Measurements from ENCODE around the gene MAJIN. TPM values are rescaled to one million over a fixed set of nuclear protein-coding genes. Genes with fewer than 3 reads are reported as not detected.

The MAJIN gene
- total RNA-seq, 1 donor from 2014 or later, result not detected

DNA sequence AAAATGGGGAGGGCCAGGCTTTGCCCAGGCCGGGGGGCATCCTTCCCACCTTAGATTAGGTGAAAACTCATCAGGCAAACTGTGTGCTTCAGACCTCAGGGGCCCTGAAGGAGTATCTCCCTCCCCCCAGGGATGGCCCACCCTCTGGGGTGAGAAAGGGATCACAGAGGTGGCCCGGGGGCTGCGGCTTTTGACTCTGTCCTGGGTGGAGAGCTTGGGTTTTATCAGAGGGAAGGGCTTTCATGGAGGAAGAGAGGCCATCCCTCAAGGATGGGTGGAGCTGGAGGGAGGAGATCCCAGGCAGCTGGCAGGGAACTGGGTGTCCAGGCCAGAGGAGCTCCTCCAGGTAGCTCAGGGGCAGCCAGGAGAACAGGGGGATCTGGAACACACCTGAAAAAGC, 50.5 kb downstream of the MAJIN start:
- H3K4me3 Mint-ChIP-seq (ENCODE audit: unreplicated experiment), result no peak overlapping the region

GRCh38 chr11:64920124-64920523, 51.8 kb downstream of the MAJIN start:
- TF ChIP-seq, protein P1, sequence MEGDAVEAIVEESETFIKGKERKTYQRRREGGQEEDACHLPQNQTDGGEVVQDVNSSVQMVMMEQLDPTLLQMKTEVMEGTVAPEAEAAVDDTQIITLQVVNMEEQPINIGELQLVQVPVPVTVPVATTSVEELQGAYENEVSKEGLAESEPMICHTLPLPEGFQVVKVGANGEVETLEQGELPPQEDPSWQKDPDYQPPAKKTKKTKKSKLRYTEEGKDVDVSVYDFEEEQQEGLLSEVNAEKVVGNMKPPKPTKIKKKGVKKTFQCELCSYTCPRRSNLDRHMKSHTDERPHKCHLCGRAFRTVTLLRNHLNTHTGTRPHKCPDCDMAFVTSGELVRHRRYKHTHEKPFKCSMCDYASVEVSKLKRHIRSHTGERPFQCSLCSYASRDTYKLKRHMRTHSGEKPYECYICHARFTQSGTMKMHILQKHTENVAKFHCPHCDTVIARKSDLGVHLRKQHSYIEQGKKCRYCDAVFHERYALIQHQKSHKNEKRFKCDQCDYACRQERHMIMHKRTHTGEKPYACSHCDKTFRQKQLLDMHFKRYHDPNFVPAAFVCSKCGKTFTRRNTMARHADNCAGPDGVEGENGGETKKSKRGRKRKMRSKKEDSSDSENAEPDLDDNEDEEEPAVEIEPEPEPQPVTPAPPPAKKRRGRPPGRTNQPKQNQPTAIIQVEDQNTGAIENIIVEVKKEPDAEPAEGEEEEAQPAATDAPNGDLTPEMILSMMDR (IDR thresholded peaks at IDR 0.05), result no peak
- no peaks in the 10 kb centered on the region for H3K36me3 Mint-ChIP-seq (ENCODE audit: low read depth)
- H3K27me3 Mint-ChIP-seq (ENCODE audit: low read depth), result no peaks in the 10 kb centered on the region
- H3K27ac Mint-ChIP-seq (ENCODE audit: unreplicated experiment), result no peak overlapping the region
- no peaks in the 10 kb centered on the region for H3K9me3 Mint-ChIP-seq (ENCODE audit: low read depth)
- H3K4me3 Mint-ChIP-seq (ENCODE audit: unreplicated experiment), result no peak overlapping the region
- no peak for DNase-seq (ENCODE audit: low spot score)
- H3K4me1 Mint-ChIP-seq (ENCODE audit: low read depth), result peaks cover 32% of the 10 kb centered on the region

More for the DNA sequence above, 50.5 kb downstream of the MAJIN start:
- H3K36me3 Mint-ChIP-seq (ENCODE audit: low read depth), result no peaks in the 10 kb centered on the region
- DNase-seq (ENCODE audit: low spot score), result no peak
- no peaks in the 10 kb centered on the region for H3K27me3 Mint-ChIP-seq (ENCODE audit: low read depth)
- peaks cover 37% of the 10 kb centered on the region for H3K4me1 Mint-ChIP-seq (ENCODE audit: low read depth)
- no peaks in the 10 kb centered on the region for H3K9me3 Mint-ChIP-seq (ENCODE audit: low read depth)
- H3K27ac Mint-ChIP-seq (ENCODE audit: unreplicated experiment), result no peak overlapping the region
- TF ChIP-seq, protein P1 (IDR thresholded peaks at IDR 0.05), result no peak

GRCh38 chr11:64919627-64920026, 52.3 kb downstream of the MAJIN start:
- no peak overlapping the region for H3K27ac Mint-ChIP-seq (ENCODE audit: unreplicated experiment)
- TF ChIP-seq, protein P1 (IDR thresholded peaks at IDR 0.05), result no peak
- H3K9me3 Mint-ChIP-seq (ENCODE audit: low read depth), result no peaks in the 10 kb centered on the region
- no peak for DNase-seq (ENCODE audit: low spot score)
- H3K27me3 Mint-ChIP-seq (ENCODE audit: low read depth), result no peaks in the 10 kb centered on the region
- H3K36me3 Mint-ChIP-seq (ENCODE audit: low read depth), result no peaks in the 10 kb centered on the region
- H3K4me1 Mint-ChIP-seq (ENCODE audit: low read depth), result peaks cover 29% of the 10 kb centered on the region
- H3K4me3 Mint-ChIP-seq (ENCODE audit: unreplicated experiment), result no peak overlapping the region

- no peaks in the 10 kb centered on the region for H3K27me3 Mint-ChIP-seq (ENCODE audit: low read depth)
Measured at GRCh38 chr11:64918017-64918416, 53.9 kb downstream of the MAJIN start.

GRCh38 chr11:64917663-64917995, 54.3 kb downstream of the MAJIN start:
- TF ChIP-seq, protein P1 (IDR thresholded peaks at IDR 0.05), result no peak
- Mint-ChIP-seq H3K27me3 (ENCODE audit: low read depth) (no peaks in the 10 kb centered on the region), H3K9me3 (ENCODE audit: low read depth) (no peaks in the 10 kb centered on the region), H3K36me3 (ENCODE audit: low read depth) (peaks cover 2% of the 10 kb centered on the region), H3K4me1 (ENCODE audit: low read depth) (peaks cover 21% of the 10 kb centered on the region), H3K27ac (ENCODE audit: unreplicated experiment) (peak overlapping the region; percentile 95), H3K4me3 (ENCODE audit: unreplicated experiment) (peak overlapping the region; percentile 87)
- no peak for DNase-seq (ENCODE audit: low spot score)

More at GRCh38 chr11:64918017-64918416, 53.9 kb downstream of the MAJIN start:
- no peaks in the 10 kb centered on the region for H3K9me3 Mint-ChIP-seq (ENCODE audit: low read depth)
- H3K36me3 Mint-ChIP-seq (ENCODE audit: low read depth), result peaks cover 2% of the 10 kb centered on the region
- H3K27ac Mint-ChIP-seq (ENCODE audit: unreplicated experiment), result peak overlapping the region; percentile 95
- peak overlapping the region; percentile 87 for H3K4me3 Mint-ChIP-seq (ENCODE audit: unreplicated experiment)
- TF ChIP-seq, protein P1 (IDR thresholded peaks at IDR 0.05), result peak; percentile 66
- DNase-seq (ENCODE audit: low spot score), result no peak
- H3K4me1 Mint-ChIP-seq (ENCODE audit: low read depth), result peaks cover 21% of the 10 kb centered on the region
